ENCODE data around the gene ASAP2.

ASAP2 gene

DNA sequence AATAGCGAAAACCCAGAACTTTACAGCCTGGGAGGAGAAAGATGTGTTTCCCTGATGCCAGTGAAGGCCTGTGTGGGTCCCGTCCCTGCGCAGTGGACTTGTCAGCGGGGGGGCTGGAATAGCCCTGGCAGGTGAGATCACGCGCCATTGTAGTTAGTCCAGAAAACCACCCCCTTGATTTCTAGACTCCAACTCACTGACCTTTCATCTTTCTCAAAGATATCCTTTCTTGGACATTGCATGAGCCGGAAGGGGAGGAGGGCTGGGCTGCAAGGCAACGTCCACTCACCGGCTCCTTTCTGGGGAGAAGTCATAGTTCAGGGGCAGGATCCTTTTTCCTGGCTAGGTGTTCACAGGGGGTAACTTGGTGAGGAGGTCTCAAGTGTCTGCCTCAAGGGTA, 22.3 kb upstream of the ASAP2 start:
- DNase-seq: no peak

GRCh38 chr2:9187620-9188214, 18.9 kb upstream of the ASAP2 start:
- DNase-seq: no peak

GRCh38 chr2:9188823-9189222, 17.8 kb upstream of the ASAP2 start:
- DNase-seq: no peak

- no peak for DNase-seq
Observed at GRCh38 chr2:9189901-9190300, 16.7 kb upstream of the ASAP2 start.

DNA sequence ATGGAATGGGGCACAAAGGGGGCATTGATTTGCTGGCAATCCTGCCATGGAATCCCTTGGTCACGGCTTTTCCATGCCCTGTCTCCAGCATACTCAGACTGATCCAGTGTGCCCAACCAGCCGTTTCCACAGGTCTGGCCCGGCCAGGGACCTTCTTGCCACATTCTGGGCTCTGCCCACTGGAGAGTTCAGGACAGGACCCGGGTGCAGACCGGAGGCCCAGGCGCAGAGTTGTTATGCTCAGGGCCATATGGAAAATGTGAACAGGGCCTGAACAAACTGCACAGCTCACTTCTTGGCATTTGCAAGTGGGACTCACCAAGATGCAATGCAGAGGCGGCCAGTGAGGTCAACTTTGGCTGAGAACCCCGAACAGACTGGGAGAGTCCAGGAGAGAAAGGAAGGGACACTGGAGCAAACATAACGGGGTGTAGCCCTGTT, 15.6 kb upstream of the ASAP2 start:
- DNase-seq: peak; percentile 92

- DNase-seq: no peak
Observed at GRCh38 chr2:9192712-9193111, 13.9 kb upstream of the ASAP2 start.

DNA sequence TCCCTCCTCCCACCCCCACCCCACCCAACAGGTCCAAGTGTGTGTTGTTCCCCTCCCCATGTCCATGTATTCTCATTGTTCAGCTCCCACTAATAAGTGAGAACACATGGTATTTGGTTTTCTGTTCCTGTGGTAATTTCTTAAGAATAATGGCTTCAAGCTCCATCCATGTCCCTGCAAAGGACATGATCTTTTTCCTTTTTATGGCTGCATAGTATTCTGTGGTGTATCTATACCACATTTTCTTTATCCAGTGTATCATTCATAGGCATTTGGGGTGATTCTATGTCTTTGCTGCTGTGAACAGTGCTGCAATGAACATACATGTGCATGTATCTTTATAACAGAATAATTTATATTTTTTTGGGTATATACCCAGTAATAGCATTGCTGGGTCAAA, 12.3 kb upstream of the ASAP2 start:
- DNase-seq: no peak

DNA sequence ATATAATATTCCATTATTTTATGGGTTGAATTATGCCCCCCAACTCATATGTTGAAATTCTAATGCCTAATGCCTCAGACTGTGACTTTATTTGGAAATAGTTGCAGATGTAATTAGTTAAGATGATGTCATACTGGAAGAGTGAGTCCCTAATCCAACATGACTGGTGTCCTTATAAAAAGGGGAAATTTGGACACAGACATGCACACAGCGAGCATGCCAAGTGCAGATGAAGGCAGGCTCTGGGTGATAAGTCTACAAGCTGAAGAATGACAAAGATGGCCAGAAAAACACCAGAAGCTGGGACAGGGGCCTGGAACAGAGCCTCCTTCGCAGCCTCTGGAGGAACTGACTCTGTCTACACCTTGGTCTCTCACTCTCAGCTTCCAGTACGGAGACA, 10.0 kb upstream of the ASAP2 start:
- DNase-seq: no peak

- DNase-seq: no peak
Observed at GRCh38 chr2:9197916-9198315, 8.7 kb upstream of the ASAP2 start.

DNA sequence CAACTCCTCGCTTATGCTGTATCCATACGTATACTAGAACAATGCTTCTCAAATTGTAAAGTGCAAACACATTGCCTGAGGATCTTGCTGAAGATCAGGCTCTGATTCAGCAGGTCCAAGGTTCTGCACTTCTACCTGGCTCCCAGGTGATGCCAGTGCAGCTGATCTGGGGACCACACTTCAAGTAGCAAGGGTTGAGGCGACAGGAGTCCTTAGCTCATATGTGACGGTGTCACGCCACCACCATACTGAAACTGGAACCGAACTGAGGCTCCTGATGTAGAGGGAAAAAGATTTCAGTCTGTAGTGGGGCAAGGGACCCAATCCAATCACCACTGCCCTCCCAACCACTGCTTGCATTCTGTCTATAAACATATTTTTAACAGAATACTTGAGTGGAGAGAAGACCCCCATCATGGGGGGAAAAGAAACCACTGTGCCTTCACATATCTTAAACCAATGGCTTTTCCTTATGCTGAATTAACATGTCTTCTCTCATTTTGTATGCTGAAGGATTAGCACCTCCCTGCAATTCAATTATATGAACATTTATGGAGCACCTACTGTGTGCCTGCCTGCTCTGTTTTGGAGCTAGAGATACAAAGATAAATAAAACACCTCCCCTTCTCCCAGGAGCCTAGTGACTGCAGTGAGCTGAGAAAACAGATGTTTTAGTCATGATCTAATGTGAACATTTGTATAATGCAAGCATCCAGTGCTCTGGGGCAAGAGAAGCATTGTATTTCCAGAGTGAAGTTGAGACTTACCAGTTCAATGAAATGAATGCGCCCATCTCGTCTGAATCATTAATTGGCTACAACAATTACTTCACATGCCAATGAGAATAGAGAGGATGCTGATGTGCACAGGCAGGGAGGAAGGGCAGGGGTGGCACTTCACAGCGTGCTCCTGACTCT, 6.6 kb upstream of the ASAP2 start:
- peak; percentile 52 for DNase-seq

DNA sequence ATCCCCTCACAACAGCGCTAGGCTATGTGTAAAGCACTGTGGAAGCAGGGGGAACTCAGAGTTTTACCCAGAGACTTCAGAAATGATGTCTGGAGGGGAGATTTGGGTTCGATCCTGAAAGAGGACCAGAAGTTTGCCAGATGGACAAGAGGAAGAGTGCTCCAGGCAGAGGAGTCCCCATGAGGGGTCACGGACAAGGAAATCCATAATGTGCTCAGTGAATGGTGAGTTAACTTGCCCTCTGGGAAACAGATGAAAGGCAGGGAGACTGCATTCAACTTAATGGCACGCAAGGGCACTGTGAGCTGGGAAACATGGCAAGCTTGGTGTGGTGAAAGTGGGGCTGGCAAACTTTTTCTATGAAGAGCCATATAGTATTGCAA, 6.0 kb upstream of the ASAP2 start:
- no peak for DNase-seq

- peak; percentile 74 for DNase-seq
Observed at GRCh38 chr2:9201185-9201891, 5.3 kb upstream of the ASAP2 start.

DNA sequence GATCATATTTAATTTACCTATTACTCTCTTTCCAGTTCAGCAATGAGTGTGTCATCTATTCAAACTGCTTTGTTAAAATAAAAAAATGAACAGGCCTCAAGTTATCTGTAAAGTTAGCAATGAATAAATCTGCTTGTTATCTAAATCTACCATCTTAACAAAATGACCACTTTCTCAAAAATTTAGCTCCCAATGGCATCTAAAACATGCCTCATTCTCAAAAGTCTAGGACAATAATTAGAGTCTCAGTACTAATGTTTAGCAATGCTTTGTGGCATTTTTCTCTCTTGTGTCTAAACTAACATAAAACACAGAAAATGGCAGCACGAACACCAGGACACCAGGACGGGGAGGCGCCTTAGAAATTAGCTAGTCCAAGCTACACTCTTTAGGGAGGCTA, 3.6 kb upstream of the ASAP2 start:
- DNase-seq: no peak

- DNase-seq: no peak
Observed at GRCh38 chr2:9203876-9204275, 2.7 kb upstream of the ASAP2 start.

DNA sequence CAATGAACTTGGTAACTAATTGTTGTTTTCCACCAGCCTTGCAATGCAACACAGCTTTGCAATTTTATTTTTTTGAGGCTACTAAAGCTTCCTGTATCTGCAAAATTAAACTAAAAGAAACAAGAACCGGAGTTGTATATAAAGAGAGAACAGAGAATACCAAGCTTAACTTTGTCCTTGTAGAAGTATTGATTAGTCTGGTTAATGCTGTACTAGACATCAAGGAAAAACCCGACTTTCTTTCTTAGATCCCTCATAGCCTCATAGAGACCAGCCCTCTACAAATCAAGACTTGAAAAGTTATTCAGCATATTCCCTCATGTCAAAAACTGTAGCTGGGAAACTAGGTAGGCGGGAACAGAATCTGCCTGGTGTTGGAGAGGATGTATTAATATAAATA, 1.7 kb upstream of the ASAP2 start:
- no peak for DNase-seq

- DNase-seq: no peak
Observed at GRCh38 chr2:9205486-9205885, 1.1 kb upstream of the ASAP2 start.

- DNase-seq: peak; percentile 43
Observed at GRCh38 chr2:9206991-9207640, 504 bp downstream of the ASAP2 start.

DNA sequence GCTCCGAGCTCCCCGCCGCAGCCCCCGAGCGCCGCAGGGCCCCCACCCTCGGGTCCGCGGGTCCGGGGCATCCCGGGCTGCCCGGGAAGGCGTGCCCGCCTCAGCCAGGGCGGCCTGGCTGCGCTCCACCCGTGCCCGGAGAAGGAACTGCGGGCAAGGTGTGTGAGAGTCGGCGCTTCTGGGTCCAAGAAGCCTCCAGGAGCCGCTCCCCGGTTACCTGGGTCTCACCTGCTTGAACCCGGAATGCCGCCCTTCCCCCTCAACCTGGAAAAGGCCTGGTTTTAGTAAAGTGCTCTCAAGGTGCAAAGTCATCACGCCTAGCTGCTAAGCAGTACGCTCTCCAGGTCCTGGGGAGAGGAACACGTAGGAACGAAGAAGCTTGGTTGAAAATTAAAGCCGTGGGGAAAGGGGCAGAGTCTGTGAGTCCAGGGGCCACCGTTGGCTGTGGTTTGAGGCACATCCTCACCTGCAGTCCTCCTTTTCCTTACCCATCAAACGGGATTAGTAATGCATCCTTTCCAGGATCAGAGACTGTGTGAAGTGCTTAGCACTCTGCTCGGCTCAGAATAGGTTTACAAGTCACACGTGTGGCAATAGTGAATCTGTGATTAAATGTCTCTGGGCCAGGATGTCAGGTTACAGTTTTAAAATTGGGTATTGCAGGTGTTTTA, 1.2 kb downstream of the ASAP2 start:
- DNase-seq: peak; percentile 20

GRCh38 chr2:9208875-9209274, 2.3 kb downstream of the ASAP2 start:
- no peak for DNase-seq

DNA sequence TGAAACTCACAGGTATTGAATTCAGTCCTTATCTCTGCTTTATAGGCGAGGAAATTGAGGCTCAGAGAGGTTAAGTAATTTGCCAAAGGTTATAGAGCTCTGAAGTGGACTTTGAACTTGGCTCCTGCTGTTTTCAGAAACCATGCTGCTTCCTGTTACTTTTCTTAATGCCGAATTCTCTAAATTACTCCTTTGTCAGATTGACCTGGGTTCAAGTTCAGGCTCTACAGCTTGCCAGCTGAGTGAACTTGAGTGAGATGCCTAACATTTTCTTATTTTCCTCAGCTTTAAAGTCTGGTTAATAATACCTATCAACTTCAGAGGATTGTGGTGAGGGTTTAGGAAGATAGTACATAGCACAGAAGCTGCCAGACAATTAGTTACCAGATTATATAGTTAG, 3.4 kb downstream of the ASAP2 start:
- no peak for DNase-seq

DNA sequence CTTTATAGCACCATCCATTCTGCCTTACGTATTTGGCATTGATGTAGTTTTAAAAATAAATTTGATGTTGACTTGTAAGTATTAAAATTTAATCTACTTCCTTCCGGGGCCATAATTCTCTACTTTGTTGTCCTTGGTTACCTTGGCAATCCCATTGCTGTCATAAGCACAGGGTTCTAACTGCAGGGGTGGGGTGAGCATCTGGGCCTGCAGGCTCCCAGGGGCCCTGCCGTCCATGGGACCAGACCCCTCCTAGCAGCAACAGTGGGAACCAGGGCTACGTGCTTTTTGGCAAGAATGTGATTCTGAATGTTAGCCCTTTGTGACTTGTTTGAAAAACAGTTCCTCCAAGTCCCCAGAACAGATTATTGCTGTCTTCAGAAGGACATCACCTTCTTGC, 4.9 kb downstream of the ASAP2 start:
- no peak for DNase-seq

- no peak for DNase-seq
Observed at GRCh38 chr2:9212010-9212635, 5.5 kb downstream of the ASAP2 start.

All from EL (cell line).